Esophagus squamous epithelium (tissue), 4 donors: Measurements from ENCODE around the gene DICER1.

Experiments
- CTCF ChIP-seq, 6 experiments: fragments of 450-650 bp in 4 of 6; fragments of 200-600 bp in 2 of 6; sonication (generic) in 2 of 6; IDR thresholded peaks; one replicate each; pipeline ENCODE4 v1.5.1; 2016 to 2019; ENCODE audit warnings: antibody characterized with exemption in 6 of 6, mild to moderate bottlenecking in 4 of 6, moderate library complexity in 4 of 6
- POLR2A ChIP-seq, 4 donors: fragments of 450-650 bp; IDR thresholded peaks; one replicate each; pipeline ENCODE4 v1.6.1; 2017; ENCODE audit warnings: antibody characterized with exemption in 4 of 4, mild to moderate bottlenecking in 4 of 4, moderate library complexity in 3 of 4

- TF ChIP-seq CTCF (IDR thresholded peaks at IDR 0.05) (no peak), POLR2A (IDR thresholded peaks at IDR 0.05) (no peak)
Measured at GRCh38 chr14:95037273-95037672, 120.1 kb downstream of the DICER1 start.
